Loucy (cell line): Measurements from ENCODE around the gene EPB41L2.

Source experiments
- H2AFZ ChIP-seq: fragments of 200-600 bp; sonication (generic); 2 replicates; pipeline ENCODE4 v1.6.0; 2016; ENCODE audit warnings: antibody characterized with exemption, mild to moderate bottlenecking, low read length, moderate library complexity
- H3F3A ChIP-seq: fragments of 200-600 bp; 2 replicates; pipeline ENCODE4 v1.6.0; 2016; ENCODE audit warnings: antibody characterized with exemption, low read depth, mild to moderate bottlenecking
- H3K27me3 ChIP-seq: fragments of 200-600 bp; sonication (generic); 2 replicates; pipeline ENCODE4 v1.6.1; 2014; ENCODE audit warnings: low read length, mild to moderate bottlenecking; ENCODE audit not compliant: insufficient read depth, poor library complexity, severe bottlenecking
- H3K36me3 ChIP-seq: fragments of 200-600 bp; sonication (generic); 2 replicates; pipeline ENCODE4 v1.6.1; 2016; ENCODE audit warnings: low read length; ENCODE audit not compliant: insufficient read depth
- H3K4me1 ChIP-seq: fragments of 200-600 bp; sonication (generic); 2 replicates; pipeline ENCODE4 v1.5.1; 2014; ENCODE audit warnings: low read length, mild to moderate bottlenecking; ENCODE audit not compliant: insufficient read depth, poor library complexity, severe bottlenecking
- H3K4me2 ChIP-seq: fragments of 200-600 bp; sonication (generic); 2 replicates; pipeline ENCODE4 v1.6.0; 2014; ENCODE audit warnings: antibody characterized with exemption, low read length, low read depth, mild to moderate bottlenecking; ENCODE audit not compliant: poor library complexity, severe bottlenecking
- H3K4me3 ChIP-seq: fragments of 200-600 bp; sonication (generic); 2 replicates; pipeline ENCODE4 v1.5.1; 2014; ENCODE audit warnings: low read length, mild to moderate bottlenecking, mixed read lengths; ENCODE audit not compliant: poor library complexity, severe bottlenecking
- H3K79me2 ChIP-seq: fragments of 200-600 bp; sonication (generic); 2 replicates; pipeline ENCODE4 v1.6.1; 2014; ENCODE audit warnings: low read length; ENCODE audit not compliant: insufficient read depth
- H3K9ac ChIP-seq: fragments of 200-600 bp; sonication (generic); 2 replicates; pipeline ENCODE4 v1.6.0; 2014; ENCODE audit warnings: mild to moderate bottlenecking, low read depth, low read length, moderate library complexity; ENCODE audit not compliant: poor library complexity, severe bottlenecking
- H3K9me2 ChIP-seq: fragments of 200-600 bp; sonication (generic); replicated peaks from 2 replicates; pipeline ENCODE4 v1.6.1; 2016; ENCODE audit warnings: low read depth, low read length, mixed read lengths
- H3K9me3 ChIP-seq: fragments of 200-600 bp; sonication (generic); 2 replicates; pipeline ENCODE4 v1.6.1; 2014; ENCODE audit warnings: mild to moderate bottlenecking, antibody characterized with exemption, low read length, low read depth; ENCODE audit not compliant: insufficient read depth
- H4K20me1 ChIP-seq: fragments of 200-600 bp; sonication (generic); 2 replicates; pipeline ENCODE4 v1.6.0; 2014; ENCODE audit warnings: antibody characterized with exemption, low read length, mild to moderate bottlenecking; ENCODE audit not compliant: insufficient read depth, poor library complexity, severe bottlenecking
- CTCF ChIP-seq: fragments of 200-600 bp; sonication (generic); conservative IDR thresholded peaks from 2 replicates; pipeline ENCODE4 v1.5.1; 2014; ENCODE audit warnings: mild to moderate bottlenecking, antibody characterized with exemption, low read length
- EZH2phosphoT487 ChIP-seq: fragments of 200-600 bp; IDR thresholded peaks from 2 replicates; pipeline ENCODE4 v1.6.1; 2018; ENCODE audit warnings: antibody characterized with exemption, mild to moderate bottlenecking, moderate library complexity, borderline replicate concordance

The EPB41L2 gene

GRCh38 chr6:131024565-131024964, 38.5 kb downstream of the EPB41L2 start:
- Histone ChIP-seq H3K36me3 (peaks cover 7% of the 10 kb centered on the region), H3K4me3 (no peak overlapping the region), H2AFZ (no peak overlapping the region), H3F3A (no peaks in the 10 kb centered on the region), H3K9me2 (no peaks in the 10 kb centered on the region), H3K4me1 (peaks cover 6% of the 10 kb centered on the region), H3K27me3 (no peaks in the 10 kb centered on the region), H3K79me2 (peaks cover 89% of the 10 kb centered on the region), H3K9me3 (no peaks in the 10 kb centered on the region), H4K20me1 (no peaks in the 10 kb centered on the region), H3K4me2 (no peak overlapping the region), H3K9ac (no peak overlapping the region)
- TF ChIP-seq CTCF (no peak), EZH2phosphoT487 (no peak)

- H4K20me1 ChIP-seq: no peaks in the 10 kb centered on the region
- no peak overlapping the region for H3K4me3 ChIP-seq
- H2AFZ ChIP-seq: no peak overlapping the region
- H3K9me3 ChIP-seq: no peaks in the 10 kb centered on the region
- no peak overlapping the region for H3K4me2 ChIP-seq
- H3K36me3 ChIP-seq: peaks cover 7% of the 10 kb centered on the region
- peaks cover 88% of the 10 kb centered on the region for H3K79me2 ChIP-seq
- H3K4me1 ChIP-seq: peaks cover 6% of the 10 kb centered on the region
- H3K9ac ChIP-seq: no peak overlapping the region
- no peaks in the 10 kb centered on the region for H3K9me2 ChIP-seq
- H3F3A ChIP-seq: no peaks in the 10 kb centered on the region
- H3K27me3 ChIP-seq: no peaks in the 10 kb centered on the region
- TF ChIP-seq CTCF (no peak), EZH2phosphoT487 (no peak)
Measured at GRCh38 chr6:131023834-131024504, 39.1 kb downstream of the EPB41L2 start.

- no peaks in the 10 kb centered on the region for H3K27me3 ChIP-seq
- no peak for TF ChIP-seq EZH2phosphoT487
- TF ChIP-seq CTCF: no peak
- no peaks in the 10 kb centered on the region for H3K9me3 ChIP-seq
- no peak overlapping the region for H3K4me2 ChIP-seq
- H3K79me2 ChIP-seq: peaks cover 89% of the 10 kb centered on the region
- H4K20me1 ChIP-seq: peaks cover 2% of the 10 kb centered on the region
- no peaks in the 10 kb centered on the region for H3F3A ChIP-seq
- H3K36me3 ChIP-seq: peaks cover 7% of the 10 kb centered on the region
- no peaks in the 10 kb centered on the region for H3K9me2 ChIP-seq
- H3K4me1 ChIP-seq: peaks cover 6% of the 10 kb centered on the region
- no peak overlapping the region for H2AFZ ChIP-seq
- no peak overlapping the region for H3K4me3 ChIP-seq
- no peak overlapping the region for H3K9ac ChIP-seq
Measured at GRCh38 chr6:131022691-131023090, 40.4 kb downstream of the EPB41L2 start.
